Measurements from ENCODE around the gene CEBPA. TPM values are rescaled to one million over a fixed set of nuclear protein-coding genes. Genes with fewer than 3 reads are reported as not detected.
"Not testable (repeated sequence)": the region's sequence is repeated elsewhere in the genome, so short reads cannot be mapped to it uniquely, and the experiment has no call there.

CEBPA gene
- total RNA-seq, 2 experiments from 2014 or later, result 2.1 to 2.5 TPM

GRCh38 chr19:33320636-33321035 lies 18.3 kb upstream of the CEBPA start:
- Histone ChIP-seq H3K9me2 (ENCODE audit: insufficient read depth, low read length) (no peaks in the 10 kb centered on the region), H3K9me3 (ENCODE audit: low read length) (no peaks in the 10 kb centered on the region), H3K4me1 (ENCODE audit: insufficient read depth, low read length, poor library complexity, severe bottlenecking) (no peaks in the 10 kb centered on the region), H3K79me2 (ENCODE audit: insufficient read depth, low read depth, low read length) (no peaks in the 10 kb centered on the region), H3K4me2 (ENCODE audit: low read length) (no peak overlapping the region), H4K20me1 (ENCODE audit: insufficient read depth, low read length) (no peaks in the 10 kb centered on the region), H3K36me3 (ENCODE audit: insufficient read depth, low read length) (no peaks in the 10 kb centered on the region), H3K4me3 (ENCODE audit: low read depth, low read length, poor library complexity, severe bottlenecking) (no peak overlapping the region), H2AFZ (ENCODE audit: low read length) (no peak overlapping the region), H3K27ac (ENCODE audit: low read depth, low read length, poor library complexity, severe bottlenecking) (no peak overlapping the region)
- TF ChIP-seq EZH2phosphoT487 (IDR thresholded peaks at IDR 0.05; ENCODE audit: borderline replicate concordance, low read depth, low read length), result no peak
- TF ChIP-seq, protein P1, sequence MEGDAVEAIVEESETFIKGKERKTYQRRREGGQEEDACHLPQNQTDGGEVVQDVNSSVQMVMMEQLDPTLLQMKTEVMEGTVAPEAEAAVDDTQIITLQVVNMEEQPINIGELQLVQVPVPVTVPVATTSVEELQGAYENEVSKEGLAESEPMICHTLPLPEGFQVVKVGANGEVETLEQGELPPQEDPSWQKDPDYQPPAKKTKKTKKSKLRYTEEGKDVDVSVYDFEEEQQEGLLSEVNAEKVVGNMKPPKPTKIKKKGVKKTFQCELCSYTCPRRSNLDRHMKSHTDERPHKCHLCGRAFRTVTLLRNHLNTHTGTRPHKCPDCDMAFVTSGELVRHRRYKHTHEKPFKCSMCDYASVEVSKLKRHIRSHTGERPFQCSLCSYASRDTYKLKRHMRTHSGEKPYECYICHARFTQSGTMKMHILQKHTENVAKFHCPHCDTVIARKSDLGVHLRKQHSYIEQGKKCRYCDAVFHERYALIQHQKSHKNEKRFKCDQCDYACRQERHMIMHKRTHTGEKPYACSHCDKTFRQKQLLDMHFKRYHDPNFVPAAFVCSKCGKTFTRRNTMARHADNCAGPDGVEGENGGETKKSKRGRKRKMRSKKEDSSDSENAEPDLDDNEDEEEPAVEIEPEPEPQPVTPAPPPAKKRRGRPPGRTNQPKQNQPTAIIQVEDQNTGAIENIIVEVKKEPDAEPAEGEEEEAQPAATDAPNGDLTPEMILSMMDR (conservative IDR thresholded peaks at IDR 0.05; ENCODE audit: low read length), result no peak
- intact Hi-C loops (cut with micrococcal nuclease; ENCODE audit: unreplicated experiment), result no loop called here
- no peak for DNase-seq (ENCODE audit: low spot score)
- no TSS peak for BruUV-seq (replicated peaks)
- POLR2A ChIA-PET, result no interaction called here
- CTCF ChIA-PET (ENCODE audit: unreplicated experiment), result no interaction called here

- H4K20me1 ChIP-seq (ENCODE audit: insufficient read depth, low read length); H3K4me2 ChIP-seq (ENCODE audit: low read length); H3K4me1 ChIP-seq (ENCODE audit: insufficient read depth, low read length, poor library complexity, severe bottlenecking); H3K4me3 ChIP-seq (ENCODE audit: low read depth, low read length, poor library complexity, severe bottlenecking); H3K9me3 ChIP-seq (ENCODE audit: low read length); H2AFZ ChIP-seq (ENCODE audit: low read length); H3K27ac ChIP-seq (ENCODE audit: low read depth, low read length, poor library complexity, severe bottlenecking); BruUV-seq (replicated peaks); DNase-seq (ENCODE audit: low spot score); POLR2A ChIA-PET; H3K79me2 ChIP-seq (ENCODE audit: insufficient read depth, low read depth, low read length); H3K36me3 ChIP-seq (ENCODE audit: insufficient read depth, low read length); intact Hi-C loops (cut with micrococcal nuclease; ENCODE audit: unreplicated experiment); CTCF ChIA-PET (ENCODE audit: unreplicated experiment); H3K9me2 ChIP-seq (ENCODE audit: insufficient read depth, low read length): not testable (repeated sequence)
These were observed 15.7 kb upstream of the CEBPA start for GRCh38 chr19:33317991-33318390.

DNA sequence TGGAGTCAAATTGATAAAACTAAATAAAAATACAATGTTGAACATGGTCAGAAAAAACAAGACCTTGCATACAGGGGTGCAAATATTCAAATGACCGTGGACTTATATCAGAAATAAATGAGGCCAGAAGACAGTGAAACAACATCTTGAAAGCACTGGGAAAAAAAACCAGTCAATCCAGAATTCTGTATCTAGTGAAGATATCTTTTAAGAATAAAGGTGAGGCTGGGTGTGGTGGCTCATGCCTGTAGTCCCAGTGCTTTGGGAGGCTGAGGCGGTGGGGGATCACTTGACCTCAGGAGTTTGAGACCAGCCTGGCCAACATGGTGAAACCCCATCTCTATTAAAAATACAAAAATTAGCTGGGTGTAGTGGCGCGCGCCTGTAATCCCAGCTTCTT lies 15.2 kb upstream of the CEBPA start:
- H2AFZ ChIP-seq (ENCODE audit: low read length), result no peak overlapping the region
- H3K79me2 ChIP-seq (ENCODE audit: insufficient read depth, low read depth, low read length), result no peaks in the 10 kb centered on the region
- H3K4me3 ChIP-seq (ENCODE audit: low read depth, low read length, poor library complexity, severe bottlenecking), result no peak overlapping the region
- no peaks in the 10 kb centered on the region for H4K20me1 ChIP-seq (ENCODE audit: insufficient read depth, low read length)
- no peak overlapping the region for H3K27ac ChIP-seq (ENCODE audit: low read depth, low read length, poor library complexity, severe bottlenecking)
- H3K4me2 ChIP-seq (ENCODE audit: low read length), result no peak overlapping the region
- no TSS peak for BruUV-seq (replicated peaks)
- TF ChIP-seq, protein P1 (conservative IDR thresholded peaks at IDR 0.05; ENCODE audit: low read length), result no peak
- no peak for TF ChIP-seq EZH2phosphoT487 (IDR thresholded peaks at IDR 0.05; ENCODE audit: borderline replicate concordance, low read depth, low read length)
- POLR2A ChIA-PET, result no interaction called here
- CTCF ChIA-PET (ENCODE audit: unreplicated experiment), result no interaction called here
- no peaks in the 10 kb centered on the region for H3K36me3 ChIP-seq (ENCODE audit: insufficient read depth, low read length)
- no peaks in the 10 kb centered on the region; the same call in 1 of the 2 replicates for H3K9me3 ChIP-seq (ENCODE audit: low read length)
- DNase-seq (ENCODE audit: low spot score), result no peak
- H3K9me2 ChIP-seq (ENCODE audit: insufficient read depth, low read length), result no peaks in the 10 kb centered on the region
- peaks cover under 1% of the 10 kb centered on the region for H3K4me1 ChIP-seq (ENCODE audit: insufficient read depth, low read length, poor library complexity, severe bottlenecking)
- intact Hi-C loops (cut with micrococcal nuclease; ENCODE audit: unreplicated experiment), result no loop called here

Measured in OCI-LY7 (cell line).